ENCODE results near the gene PCDHB16.
"Not testable (repeated sequence)": the region's sequence is repeated elsewhere in the genome, so short reads cannot be mapped to it uniquely, and the experiment has no call there.

PCDHB16 gene

GRCh38 chr5:141182248-141182647 is at the start of gene PCDHB16:
Gene PCDHB16, plus strand, starts transcription at chr5:141182387. Its CDS starts 173 bp downstream, at chr5:141182560.
- DNase-seq (ENCODE audit: low read depth in 3 of 3), result no peak

DNA sequence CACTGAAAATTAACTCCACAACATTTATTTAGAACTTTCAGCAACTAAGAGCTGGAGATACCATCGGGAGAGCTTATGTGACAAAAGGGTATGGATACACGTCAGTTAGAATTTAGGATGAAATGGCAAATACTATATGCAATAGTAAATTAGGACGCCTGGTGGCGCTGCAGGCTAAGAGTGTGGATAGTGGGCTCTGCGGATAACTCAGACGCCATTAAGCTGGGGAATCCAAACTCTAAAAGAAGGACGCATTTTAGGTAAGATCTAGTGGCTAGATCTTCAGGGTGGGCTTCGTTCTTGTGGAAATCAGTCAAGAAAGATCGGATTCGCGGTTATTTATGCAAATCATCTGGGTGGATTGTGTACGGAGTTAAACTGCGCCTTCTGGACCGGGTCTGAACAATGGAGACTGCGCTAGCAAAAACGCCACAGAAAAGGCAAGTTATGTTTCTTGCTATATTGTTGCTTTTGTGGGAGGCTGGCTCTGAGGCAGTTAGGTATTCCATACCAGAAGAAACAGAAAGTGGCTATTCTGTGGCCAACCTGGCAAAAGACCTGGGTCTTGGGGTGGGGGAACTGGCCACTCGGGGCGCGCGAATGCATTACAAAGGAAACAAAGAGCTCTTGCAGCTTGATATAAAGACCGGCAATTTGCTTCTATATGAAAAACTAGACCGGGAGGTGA is 47.0 kb upstream of the PCDHB16 start, which contains the start of gene PCDHB5:
PCDHB5 (plus strand) TSS at position 177 of the 688 bp plus-strand sequence; CDS start at position 406, 229 bp downstream.
- no peak for DNase-seq (ENCODE audit: low read depth in 3 of 3)

GRCh38 chr5:141135718-141136266 is 46.4 kb upstream of the PCDHB16 start:
- DNase-seq (ENCODE audit: low read depth in 3 of 3), result no peak

DNA sequence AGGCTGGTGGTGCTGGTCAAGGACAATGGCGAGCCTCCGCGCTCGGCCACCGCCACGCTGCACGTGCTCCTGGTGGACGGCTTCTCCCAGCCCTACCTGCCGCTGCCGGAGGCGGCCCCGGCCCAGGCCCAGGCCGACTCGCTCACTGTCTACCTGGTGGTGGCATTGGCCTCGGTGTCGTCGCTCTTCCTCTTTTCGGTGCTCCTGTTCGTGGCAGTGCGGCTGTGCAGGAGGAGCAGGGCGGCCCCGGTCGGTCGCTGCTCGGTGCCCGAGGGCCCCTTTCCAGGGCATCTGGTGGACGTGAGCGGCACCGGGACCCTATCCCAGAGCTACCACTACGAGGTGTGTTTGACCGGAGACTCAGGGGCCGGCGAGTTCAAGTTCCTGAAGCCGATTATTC is 44.8 kb upstream of the PCDHB16 start:
- not testable (repeated sequence) for DNase-seq (ENCODE audit: low read depth in 3 of 3)

DNA sequence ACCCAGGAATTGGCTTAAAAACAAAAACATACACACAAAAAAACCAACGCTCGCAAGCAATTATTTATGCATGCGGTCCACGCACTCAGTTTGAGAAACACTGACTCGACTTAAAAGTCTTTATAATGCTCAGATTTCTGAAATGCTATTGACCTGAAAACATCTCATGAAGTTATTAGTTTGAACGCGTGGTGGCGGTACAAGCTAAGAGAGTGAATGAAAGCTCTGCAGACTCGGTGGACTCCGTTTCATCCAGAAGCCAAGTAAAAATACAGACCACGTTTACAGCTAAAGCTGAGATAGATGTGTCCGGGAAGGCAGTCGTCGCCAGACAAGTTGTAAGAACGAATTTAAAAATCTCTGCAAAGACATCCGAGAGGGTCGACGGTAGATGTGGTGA is 32.4 kb upstream of the PCDHB16 start, which contains the start of gene PCDHB6:
PCDHB6 (plus strand) TSS at position 246 of the 400 bp plus-strand sequence. CDS start 201 bp downstream, outside the sequence.
- DNase-seq (ENCODE audit: low read depth in 3 of 3), result no peak

GRCh38 chr5:141150224-141150992 is 31.8 kb upstream of the PCDHB16 start:
- no peak for DNase-seq (ENCODE audit: low read depth in 3 of 3)

DNA sequence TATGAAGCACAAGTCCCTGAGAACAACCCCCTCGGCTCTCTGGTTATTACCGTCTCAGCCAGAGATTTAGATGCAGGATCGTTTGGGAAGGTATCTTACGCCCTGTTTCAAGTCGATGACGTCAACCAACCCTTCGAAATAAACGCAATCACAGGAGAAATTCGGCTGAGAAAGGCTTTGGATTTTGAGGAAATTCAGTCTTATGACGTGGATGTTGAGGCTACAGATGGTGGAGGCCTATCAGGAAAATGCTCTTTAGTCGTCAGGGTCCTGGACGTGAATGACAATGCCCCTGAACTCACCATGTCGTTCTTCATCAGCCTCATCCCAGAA is 31.2 kb upstream of the PCDHB16 start:
- DNase-seq (ENCODE audit: low read depth in 3 of 3), result no peak

- DNase-seq (ENCODE audit: low read depth in 3 of 3), result not testable (repeated sequence)
Measured at GRCh38 chr5:141151632-141152031, 30.6 kb upstream of the PCDHB16 start.

- DNase-seq (ENCODE audit: low read depth in 3 of 3), result not testable (repeated sequence)
Measured at GRCh38 chr5:141152096-141152495, 30.1 kb upstream of the PCDHB16 start.

DNA sequence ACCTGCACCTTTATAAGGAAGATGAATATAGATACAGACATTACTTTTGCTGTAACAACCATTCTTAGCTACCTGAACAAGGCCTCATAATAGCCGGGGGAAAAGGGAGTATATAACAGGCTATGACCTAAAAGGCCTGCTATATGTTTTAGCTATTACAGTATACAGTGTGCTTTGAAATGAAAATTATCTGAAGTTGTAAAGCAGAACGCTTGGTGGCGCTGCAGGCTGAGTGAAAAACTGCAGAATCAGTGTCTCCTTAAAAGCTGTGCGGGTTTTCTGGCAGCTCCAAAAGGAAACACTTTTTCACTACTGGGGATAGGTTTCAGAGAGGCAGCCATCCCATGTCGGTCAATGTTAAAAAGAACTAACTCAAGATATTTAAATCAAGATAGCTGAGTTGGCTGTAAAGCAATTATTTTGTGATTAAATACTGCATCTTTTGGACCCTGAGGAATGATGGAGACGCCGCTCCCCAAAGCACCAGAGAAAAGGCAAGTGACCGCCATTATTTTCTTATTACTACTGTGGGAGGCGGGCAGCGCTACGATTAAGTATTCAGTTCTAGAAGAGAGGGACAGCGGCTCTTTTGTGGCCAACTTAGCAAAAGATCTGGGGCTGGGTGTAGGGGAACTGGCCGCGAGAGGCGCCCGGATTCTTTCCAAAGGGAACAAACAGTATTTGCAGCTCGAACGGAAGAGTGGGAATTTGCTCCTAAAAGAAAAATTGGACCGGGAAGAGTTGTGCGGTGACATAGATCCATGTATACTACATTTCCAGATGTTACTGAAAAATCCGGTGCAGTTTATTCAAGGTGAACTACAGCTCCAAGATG is 26.4 kb upstream of the PCDHB16 start:
- no peak for DNase-seq (ENCODE audit: low read depth in 3 of 3)

GRCh38 chr5:141157356-141157755 is 24.8 kb upstream of the PCDHB16 start:
- DNase-seq (ENCODE audit: low read depth in 3 of 3), result not testable (repeated sequence)

DNA sequence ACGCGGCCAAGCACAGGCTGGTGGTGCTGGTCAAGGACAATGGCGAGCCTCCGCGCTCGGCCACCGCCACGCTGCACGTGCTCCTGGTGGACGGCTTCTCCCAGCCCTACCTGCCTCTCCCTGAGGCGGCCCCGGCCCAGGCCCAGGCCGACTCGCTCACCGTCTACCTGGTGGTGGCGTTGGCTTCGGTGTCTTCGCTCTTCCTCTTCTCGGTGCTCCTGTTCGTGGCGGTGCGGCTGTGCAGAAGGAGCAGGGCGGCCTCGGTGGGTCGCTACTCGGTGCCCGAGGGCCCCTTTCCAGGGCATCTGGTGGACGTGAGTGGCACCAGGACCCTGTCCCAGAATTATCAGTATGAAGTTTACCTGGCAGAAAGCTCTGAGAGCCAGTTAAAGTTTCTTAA is 24.3 kb upstream of the PCDHB16 start:
- not testable (repeated sequence) for DNase-seq (ENCODE audit: low read depth in 3 of 3)

DNA sequence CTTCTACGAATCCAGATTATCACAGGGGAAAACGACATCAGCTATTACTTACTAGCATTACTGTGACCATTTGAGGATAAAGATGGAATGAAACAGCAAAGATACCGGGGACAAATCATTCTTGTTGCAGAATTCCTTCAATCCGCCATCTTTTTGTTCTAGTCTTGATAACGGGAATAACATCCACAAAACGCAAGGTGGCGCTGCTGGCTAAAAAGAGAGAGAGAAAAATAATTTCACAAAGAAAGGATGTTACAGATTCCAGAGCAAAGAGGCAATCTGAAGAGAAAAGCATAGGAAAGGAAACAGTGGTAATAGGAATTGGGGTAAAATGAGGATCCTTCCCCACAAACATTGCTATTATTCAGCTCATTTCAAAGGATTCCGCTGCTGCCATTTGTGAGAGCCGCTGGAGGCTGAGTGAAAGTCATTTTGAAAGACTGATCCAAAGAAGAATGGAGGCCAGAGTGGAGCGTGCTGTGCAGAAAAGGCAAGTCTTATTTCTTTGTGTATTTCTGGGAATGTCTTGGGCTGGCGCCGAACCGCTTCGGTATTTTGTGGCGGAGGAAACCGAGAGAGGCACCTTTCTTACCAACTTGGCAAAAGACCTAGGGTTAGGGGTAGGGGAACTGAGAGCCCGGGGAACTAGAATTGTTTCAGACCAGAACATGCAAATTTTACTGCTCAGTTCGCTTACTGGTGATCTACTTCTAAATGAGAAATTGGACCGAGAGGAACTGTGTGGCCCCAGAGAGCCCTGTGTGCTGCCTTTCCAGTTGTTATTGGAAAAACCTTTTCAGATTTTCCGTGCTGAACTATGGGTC is 9.6 kb upstream of the PCDHB16 start, which contains the start of gene PCDHB7:
PCDHB7 (plus strand) TSS at position 264 of the 824 bp plus-strand sequence; CDS start at position 456, 192 bp downstream.
- DNase-seq (ENCODE audit: low read depth in 3 of 3), result no peak

DNA sequence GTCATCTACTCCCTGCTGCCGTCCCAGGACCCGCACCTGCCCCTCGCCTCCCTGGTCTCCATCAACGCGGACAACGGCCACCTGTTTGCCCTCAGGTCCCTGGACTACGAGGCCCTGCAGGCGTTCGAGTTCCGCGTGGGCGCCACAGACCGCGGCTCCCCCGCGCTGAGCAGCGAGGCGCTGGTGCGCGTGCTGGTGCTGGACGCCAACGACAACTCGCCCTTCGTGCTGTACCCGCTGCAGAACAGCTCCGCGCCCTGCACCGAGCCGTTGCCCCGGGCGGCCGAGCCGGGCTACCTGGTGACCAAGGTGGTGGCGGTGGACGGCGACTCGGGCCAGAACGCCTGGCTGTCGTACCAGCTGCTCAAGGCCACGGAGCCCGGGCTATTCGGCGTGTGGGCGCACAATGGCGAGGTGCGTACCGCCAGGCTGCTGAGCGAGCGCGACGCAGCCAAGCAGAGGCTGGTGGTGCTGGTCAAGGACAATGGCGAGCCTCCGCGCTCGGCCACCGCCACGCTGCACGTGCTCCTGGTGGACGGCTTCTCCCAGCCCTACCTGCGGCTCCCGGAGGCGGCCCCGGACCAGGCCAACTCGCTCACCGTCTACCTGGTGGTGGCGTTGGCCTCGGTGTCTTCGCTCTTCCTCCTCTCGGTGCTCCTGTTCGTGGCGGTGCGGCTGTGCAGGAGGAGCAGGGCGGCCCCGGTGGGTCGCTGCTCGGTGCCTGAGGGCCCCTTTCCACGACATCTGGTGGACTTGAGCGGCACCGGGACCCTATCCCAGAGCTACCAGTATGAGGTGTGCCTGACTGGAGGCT is 7.7 kb upstream of the PCDHB16 start:
- not testable (repeated sequence) for DNase-seq (ENCODE audit: low read depth in 3 of 3)

DNA sequence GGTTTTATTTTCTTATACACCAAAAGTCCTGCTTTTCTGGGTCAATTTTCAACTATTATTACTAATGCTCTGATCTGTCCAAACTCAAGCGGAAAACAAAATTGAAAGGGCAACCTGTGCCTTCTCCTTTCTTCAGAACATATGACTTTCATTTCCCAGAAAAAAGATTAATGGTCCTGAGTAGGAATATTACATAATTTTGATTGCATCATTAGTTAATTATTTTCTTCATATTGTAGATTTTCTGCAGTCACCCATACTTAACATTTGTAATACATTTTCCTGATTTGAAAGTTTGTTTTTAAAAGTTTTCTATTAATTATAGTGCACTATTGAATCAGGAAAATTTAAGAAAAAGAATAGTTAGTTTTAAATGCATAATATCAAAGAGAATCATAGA is 6.3 kb upstream of the PCDHB16 start:
- DNase-seq (ENCODE audit: low read depth in 3 of 3), result no peak

DNA sequence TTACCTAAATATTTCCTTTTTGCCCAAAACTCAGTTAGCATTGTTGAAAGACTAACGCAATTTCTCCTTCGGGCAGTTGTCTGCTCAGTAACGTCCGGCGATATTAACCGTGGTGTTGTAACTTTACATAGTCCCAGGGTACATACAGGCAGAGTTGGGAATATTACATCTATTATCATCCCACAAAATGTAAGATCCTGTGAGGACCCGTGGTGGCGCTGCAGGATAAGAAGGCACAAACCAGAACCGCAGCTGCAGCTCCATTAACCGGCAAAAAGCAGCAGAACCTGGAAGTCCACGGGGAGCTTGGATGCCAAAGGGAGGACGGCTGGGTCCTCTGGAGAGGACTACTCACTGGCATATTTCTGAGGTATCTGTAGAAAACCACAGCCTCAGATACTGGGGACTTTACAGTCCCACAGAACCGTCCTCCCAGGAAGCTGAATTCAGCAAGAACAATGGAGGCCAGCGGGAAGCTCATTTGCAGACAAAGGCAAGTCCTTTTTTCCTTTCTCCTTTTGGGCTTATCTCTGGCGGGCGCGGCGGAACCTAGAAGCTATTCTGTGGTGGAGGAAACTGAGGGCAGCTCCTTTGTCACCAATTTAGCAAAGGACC is 4.5 kb upstream of the PCDHB16 start, which contains the start of gene PCDHB8:
PCDHB8 (plus strand) TSS at position 214 of the 615 bp plus-strand sequence; CDS start at position 459, 245 bp downstream.
- DNase-seq (ENCODE audit: low read depth in 3 of 3), result not testable (repeated sequence)

GRCh38 chr5:141179371-141179770 is 2.8 kb upstream of the PCDHB16 start:
- not testable (repeated sequence) for DNase-seq (ENCODE audit: low read depth in 3 of 3)

GRCh38 chr5:141179876-141180275 is 2.3 kb upstream of the PCDHB16 start:
- DNase-seq (ENCODE audit: low read depth in 3 of 3), result not testable (repeated sequence)

DNA sequence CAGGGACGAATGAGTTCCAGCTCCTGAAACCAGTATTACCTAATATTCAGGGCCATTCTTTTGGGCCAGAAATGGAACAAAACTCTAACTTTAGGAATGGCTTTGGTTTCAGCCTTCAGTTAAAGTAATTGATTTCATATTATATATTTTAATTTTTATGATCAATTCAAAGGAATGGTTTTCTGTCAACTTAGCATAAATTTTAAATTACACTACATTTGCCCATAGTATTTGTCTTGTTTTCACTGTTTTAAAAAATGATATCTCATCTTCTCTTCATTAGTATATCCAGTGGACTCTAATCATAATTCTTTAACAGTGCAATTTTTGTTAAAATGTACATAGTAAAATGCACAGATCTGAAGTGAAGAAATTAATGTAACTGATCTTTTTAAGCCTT is 1.9 kb upstream of the PCDHB16 start:
- no peak for DNase-seq (ENCODE audit: low read depth in 3 of 3)
